Activated naive CD8-positive, alpha-beta T cell treated with anti-CD3 and anti-CD28 coated beads for 36 hours (primary cell): ENCODE data around the gene FAM168A. TPM values are rescaled to one million over a fixed set of nuclear protein-coding genes. Genes with fewer than 3 reads are reported as not detected.

Experiments used
- DNase-seq: peaks from one replicate; pipeline ENCODE4 v3.0.0; 2021
- H3K27ac Mint-ChIP-seq: one replicate; pipeline ENCODE4 v1.8.0; 2022; ENCODE audit warnings: mild to moderate bottlenecking, moderate library complexity, mixed read lengths
- H3K27me3 Mint-ChIP-seq: one replicate; pipeline ENCODE4 v1.8.0; 2022; ENCODE audit warnings: mild to moderate bottlenecking, mixed read lengths
- H3K36me3 Mint-ChIP-seq: one replicate; pipeline ENCODE4 v1.8.0; 2021; ENCODE audit warnings: mild to moderate bottlenecking, mixed read lengths
- H3K4me1 Mint-ChIP-seq: one replicate; pipeline ENCODE4 v1.8.0; 2021; ENCODE audit warnings: mixed read lengths
- H3K4me3 Mint-ChIP-seq: one replicate; pipeline ENCODE4 v1.8.0; 2022; ENCODE audit warnings: mild to moderate bottlenecking, moderate library complexity, mixed read lengths
- H3K9me3 Mint-ChIP-seq: one replicate; pipeline ENCODE4 v1.8.0; 2022; ENCODE audit warnings: mixed read lengths
- total RNA-seq, 2 experiments: library from RNA; stranded (reverse); gene quantifications; one replicate each; pipeline ENCODE4 v1.2.3, GENCODE V29; 2021

Gene FAM168A
- total RNA-seq, 2 experiments from 2014 or later, result 11.3 to 11.7 TPM

DNA sequence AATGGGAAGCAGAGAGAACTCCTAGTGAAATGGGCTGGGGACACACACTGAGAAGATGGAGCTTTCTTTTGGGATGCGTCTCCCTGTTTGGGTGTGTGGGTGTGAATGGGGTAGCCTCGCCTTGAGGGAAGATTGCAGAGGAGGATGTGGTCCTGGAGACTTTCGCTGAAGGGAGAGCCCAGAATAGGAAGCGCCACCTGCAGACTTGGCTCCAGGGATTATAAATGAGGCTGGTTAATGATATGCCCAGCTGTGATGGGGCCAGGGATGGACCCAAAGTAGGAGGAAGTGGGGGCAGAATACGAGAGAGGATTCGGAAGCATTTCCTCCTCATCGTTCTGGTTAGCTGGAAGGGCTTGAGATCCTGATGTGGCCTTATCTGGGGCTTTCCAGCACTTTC, 208.0 kb downstream of the FAM168A start:
- H3K27me3 Mint-ChIP-seq, result no peaks in the 10 kb centered on the region
- H3K27ac Mint-ChIP-seq, result no peak overlapping the region
- DNase-seq, result no peak
- H3K36me3 Mint-ChIP-seq, result no peaks in the 10 kb centered on the region
- no peak overlapping the region for H3K4me3 Mint-ChIP-seq
- peaks cover 17% of the 10 kb centered on the region for H3K4me1 Mint-ChIP-seq
- no peaks in the 10 kb centered on the region for H3K9me3 Mint-ChIP-seq

DNA sequence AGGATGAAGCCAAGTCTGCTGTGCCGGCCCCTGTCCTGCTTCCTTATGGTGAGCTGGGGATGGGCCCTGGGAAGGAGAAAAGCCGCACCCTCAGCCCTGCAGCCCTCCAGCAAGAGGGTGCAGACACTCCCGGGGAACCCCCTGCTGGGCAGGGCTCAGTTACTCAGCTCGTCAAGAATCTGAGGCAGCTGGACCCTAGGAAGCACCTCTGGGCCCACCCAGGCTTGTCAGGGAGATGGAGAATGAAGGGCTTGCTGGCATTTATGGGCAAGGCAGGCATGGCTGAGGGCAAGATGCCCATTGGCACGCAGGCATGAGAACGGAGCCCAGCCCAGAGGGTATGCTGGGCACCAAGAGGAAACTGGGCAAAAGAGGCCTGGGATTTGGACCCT, 208.8 kb downstream of the FAM168A start:
- Mint-ChIP-seq H3K27ac (no peak overlapping the region), H3K27me3 (no peaks in the 10 kb centered on the region), H3K4me3 (no peak overlapping the region), H3K9me3 (no peaks in the 10 kb centered on the region), H3K36me3 (no peaks in the 10 kb centered on the region), H3K4me1 (peaks cover 25% of the 10 kb centered on the region)
- no peak for DNase-seq

- DNase-seq, result no peak
- no peak overlapping the region for H3K4me3 Mint-ChIP-seq
- peaks cover 31% of the 10 kb centered on the region for H3K4me1 Mint-ChIP-seq
- H3K27me3 Mint-ChIP-seq, result no peaks in the 10 kb centered on the region
- no peak overlapping the region for H3K27ac Mint-ChIP-seq
- no peaks in the 10 kb centered on the region for H3K9me3 Mint-ChIP-seq
- no peaks in the 10 kb centered on the region for H3K36me3 Mint-ChIP-seq
Measured at GRCh38 chr11:73388265-73389133, 209.4 kb downstream of the FAM168A start.

- Mint-ChIP-seq H3K27me3 (no peaks in the 10 kb centered on the region), H3K9me3 (no peaks in the 10 kb centered on the region), H3K4me3 (no peak overlapping the region), H3K4me1 (peaks cover 36% of the 10 kb centered on the region), H3K27ac (no peak overlapping the region), H3K36me3 (no peaks in the 10 kb centered on the region)
- no peak for DNase-seq
Measured at GRCh38 chr11:73387594-73388264, 210.2 kb downstream of the FAM168A start.

DNA sequence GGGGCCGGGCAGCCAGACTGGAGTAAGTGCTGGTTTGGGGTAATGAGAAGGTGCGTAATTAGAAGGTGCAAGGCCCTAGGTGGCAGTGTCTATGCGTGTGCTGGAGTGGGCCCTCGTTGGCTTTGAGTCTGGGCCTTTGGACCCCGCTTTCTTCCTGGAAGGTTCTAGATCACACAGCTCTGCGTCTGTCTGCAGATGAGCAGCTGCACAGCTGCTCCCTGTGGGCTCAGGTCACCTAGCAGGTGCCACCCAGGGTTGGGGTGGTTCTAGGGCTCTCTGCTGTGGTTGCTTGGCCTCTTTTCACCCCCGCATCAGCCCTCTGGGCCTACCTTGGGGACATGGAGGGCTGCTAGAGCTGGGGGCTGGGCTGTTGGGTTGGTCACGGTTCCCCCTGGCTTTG, 211.4 kb downstream of the FAM168A start:
- no peak overlapping the region for H3K4me3 Mint-ChIP-seq
- no peaks in the 10 kb centered on the region for H3K36me3 Mint-ChIP-seq
- no peak overlapping the region for H3K27ac Mint-ChIP-seq
- no peaks in the 10 kb centered on the region for H3K9me3 Mint-ChIP-seq
- peaks cover 42% of the 10 kb centered on the region for H3K4me1 Mint-ChIP-seq
- no peak for DNase-seq
- H3K27me3 Mint-ChIP-seq, result no peaks in the 10 kb centered on the region

- Mint-ChIP-seq H3K4me3 (no peak overlapping the region), H3K36me3 (no peaks in the 10 kb centered on the region), H3K4me1 (peaks cover 45% of the 10 kb centered on the region), H3K27me3 (no peaks in the 10 kb centered on the region), H3K9me3 (no peaks in the 10 kb centered on the region), H3K27ac (no peak overlapping the region)
- no peak for DNase-seq
Measured at GRCh38 chr11:73386016-73386415, 211.9 kb downstream of the FAM168A start.

DNA sequence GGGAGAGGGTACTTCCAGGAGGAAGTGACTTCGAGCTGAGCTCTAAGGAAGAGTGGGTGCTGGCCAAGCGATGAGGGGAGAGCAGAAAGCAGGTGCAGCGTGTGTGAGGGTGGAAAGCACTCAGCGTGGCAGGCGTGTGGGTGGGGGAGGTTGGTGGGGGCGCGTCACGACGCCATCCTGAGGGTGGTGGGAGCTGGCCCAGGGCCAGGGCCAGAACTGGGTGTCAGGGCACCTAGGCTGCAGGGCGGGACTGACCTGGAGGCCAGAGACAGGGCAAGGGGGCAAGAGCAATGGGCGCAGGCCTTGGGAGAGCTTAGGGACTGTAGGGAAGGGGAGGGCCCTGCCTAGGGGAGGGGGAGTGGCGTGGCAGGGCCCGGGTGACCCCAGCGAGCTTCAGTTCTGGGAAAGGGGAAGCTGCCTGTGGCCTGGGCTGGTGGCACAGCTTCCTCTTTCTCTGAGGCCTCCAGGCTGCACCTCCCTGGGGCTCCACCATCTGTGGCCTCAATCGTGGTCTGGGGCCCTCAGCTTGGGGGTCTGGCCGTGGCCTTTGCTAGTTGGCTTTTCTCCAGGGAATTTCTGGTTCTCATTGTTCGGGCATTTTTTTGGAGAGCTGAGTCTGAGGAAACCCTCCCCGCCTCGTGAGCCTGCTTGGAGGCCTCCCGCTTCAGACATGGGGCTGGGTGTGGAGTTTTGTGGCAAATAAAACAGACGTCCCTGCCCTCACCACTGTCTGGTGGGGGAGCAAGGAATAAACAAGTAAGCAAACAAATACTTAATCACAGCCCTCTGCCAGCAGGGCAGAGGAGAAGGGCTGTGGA, 212.8 kb downstream of the FAM168A start:
- Mint-ChIP-seq H3K4me3 (no peak overlapping the region), H3K27ac (peak overlapping the region; percentile 81), H3K9me3 (no peaks in the 10 kb centered on the region), H3K4me1 (peaks cover 46% of the 10 kb centered on the region), H3K36me3 (no peaks in the 10 kb centered on the region), H3K27me3 (no peaks in the 10 kb centered on the region)
- DNase-seq, result peak; percentile 28

GRCh38 chr11:73384531-73384871, 213.4 kb downstream of the FAM168A start:
- no peaks in the 10 kb centered on the region for H3K36me3 Mint-ChIP-seq
- H3K27ac Mint-ChIP-seq, result peak overlapping the region; percentile 81
- no peak overlapping the region for H3K4me3 Mint-ChIP-seq
- no peaks in the 10 kb centered on the region for H3K27me3 Mint-ChIP-seq
- no peak for DNase-seq
- no peaks in the 10 kb centered on the region for H3K9me3 Mint-ChIP-seq
- H3K4me1 Mint-ChIP-seq, result peaks cover 51% of the 10 kb centered on the region

DNA sequence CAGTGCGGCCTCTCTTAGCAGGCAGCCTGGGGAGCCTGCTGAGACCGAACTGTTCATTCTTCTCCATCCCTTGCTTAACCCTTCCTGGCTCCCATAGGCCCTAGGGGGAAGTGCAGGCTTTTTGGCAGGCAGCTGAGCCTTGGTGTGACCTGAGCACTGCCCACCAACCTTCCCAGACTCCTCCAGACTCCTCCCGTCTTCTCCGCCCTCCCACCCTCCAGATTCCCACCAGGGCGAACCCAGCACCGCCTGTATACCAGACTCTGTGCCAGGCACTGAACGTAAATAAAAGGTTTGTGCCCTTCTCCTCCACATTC, 213.8 kb downstream of the FAM168A start:
- no peak overlapping the region for H3K4me3 Mint-ChIP-seq
- H3K4me1 Mint-ChIP-seq, result peaks cover 55% of the 10 kb centered on the region
- H3K9me3 Mint-ChIP-seq, result no peaks in the 10 kb centered on the region
- no peaks in the 10 kb centered on the region for H3K27me3 Mint-ChIP-seq
- peak overlapping the region; percentile 81 for H3K27ac Mint-ChIP-seq
- DNase-seq, result no peak
- no peaks in the 10 kb centered on the region for H3K36me3 Mint-ChIP-seq

- Mint-ChIP-seq H3K36me3 (no peaks in the 10 kb centered on the region), H3K27me3 (no peaks in the 10 kb centered on the region), H3K9me3 (no peaks in the 10 kb centered on the region), H3K4me1 (peaks cover 60% of the 10 kb centered on the region), H3K4me3 (no peak overlapping the region), H3K27ac (peak overlapping the region; percentile 61)
- no peak for DNase-seq
Measured at GRCh38 chr11:73383249-73384124, 214.4 kb downstream of the FAM168A start.

- no peaks in the 10 kb centered on the region for H3K27me3 Mint-ChIP-seq
- no peaks in the 10 kb centered on the region for H3K36me3 Mint-ChIP-seq
- H3K9me3 Mint-ChIP-seq, result no peaks in the 10 kb centered on the region
- H3K4me1 Mint-ChIP-seq, result peaks cover 66% of the 10 kb centered on the region
- no peak overlapping the region for H3K27ac Mint-ChIP-seq
- no peak for DNase-seq
- H3K4me3 Mint-ChIP-seq, result no peak overlapping the region
Measured at GRCh38 chr11:73382747-73383146, 215.2 kb downstream of the FAM168A start.

DNA sequence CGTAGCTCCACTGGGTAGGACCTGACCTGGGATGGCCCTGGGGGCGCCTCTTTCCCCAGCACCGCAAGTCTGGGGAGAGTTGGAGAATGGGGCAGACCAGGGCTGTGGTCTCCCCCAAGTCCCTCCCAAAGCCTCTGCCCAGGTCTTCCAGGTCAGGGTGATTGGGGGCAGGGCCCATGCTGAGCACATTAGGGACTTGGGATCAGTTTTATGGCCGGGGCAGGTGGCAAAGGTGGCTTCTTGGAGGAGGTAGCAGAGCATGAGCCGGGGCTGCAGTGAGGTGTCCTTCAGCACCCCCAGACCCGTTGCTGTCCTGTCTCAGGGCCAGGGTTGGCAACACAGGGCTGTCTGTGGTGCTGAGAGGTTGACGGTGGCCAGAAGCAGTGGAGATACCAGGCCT, 215.7 kb downstream of the FAM168A start:
- Mint-ChIP-seq H3K4me1 (peaks cover 69% of the 10 kb centered on the region), H3K4me3 (no peak overlapping the region), H3K36me3 (peaks cover 2% of the 10 kb centered on the region), H3K27me3 (no peaks in the 10 kb centered on the region), H3K9me3 (no peaks in the 10 kb centered on the region), H3K27ac (peak overlapping the region; percentile 49)
- DNase-seq, result no peak

GRCh38 chr11:73381589-73381988, 216.3 kb downstream of the FAM168A start:
- peaks cover 68% of the 10 kb centered on the region for H3K4me1 Mint-ChIP-seq
- no peak overlapping the region for H3K27ac Mint-ChIP-seq
- no peak for DNase-seq
- H3K4me3 Mint-ChIP-seq, result no peak overlapping the region
- H3K27me3 Mint-ChIP-seq, result no peaks in the 10 kb centered on the region
- H3K36me3 Mint-ChIP-seq, result peaks cover 7% of the 10 kb centered on the region
- H3K9me3 Mint-ChIP-seq, result no peaks in the 10 kb centered on the region

- Mint-ChIP-seq H3K36me3 (peaks cover 7% of the 10 kb centered on the region), H3K27ac (no peak overlapping the region), H3K27me3 (no peaks in the 10 kb centered on the region), H3K9me3 (no peaks in the 10 kb centered on the region), H3K4me1 (peaks cover 67% of the 10 kb centered on the region), H3K4me3 (no peak overlapping the region)
- DNase-seq, result no peak
Measured at GRCh38 chr11:73380897-73381410, 217.0 kb downstream of the FAM168A start.
